Upper lobe of left lung (tissue), 6 donors: Measurements from ENCODE around the gene PHF8. TPM values are rescaled to one million over a fixed set of nuclear protein-coding genes. Genes with fewer than 3 reads are reported as not detected.

ENCODE experiments used
- ATAC-seq, 2 donors: fragments of 200-7000 bp; cut with Tn5 transposase; one replicate each; pipeline ENCODE4 v1.9.1; 2022; ENCODE audit warnings: mild to moderate bottlenecking in 2 of 2, moderate library complexity in 2 of 2; ENCODE audit not compliant: low FRiP score in 2 of 2
- DNase-seq, 2 donors: peaks; one replicate each; pipeline ENCODE4 v3.0.0-alpha.2; 2019 to 2020
- H3K27ac ChIP-seq, 4 donors: fragments of 200-600 bp; sonication (generic); one replicate each; pipeline ENCODE4 v1.5.1; 2016 to 2019
- H3K27me3 ChIP-seq, 4 donors: fragments of 200-600 bp; sonication (generic); one replicate each; pipeline ENCODE4 v1.5.1; 2017 to 2019
- H3K36me3 ChIP-seq, 4 donors: fragments of 200-600 bp; sonication (generic); one replicate each; pipeline ENCODE4 v1.5.1; 2016 to 2019
- H3K4me1 ChIP-seq, 4 donors: fragments of 200-600 bp; sonication (generic); one replicate each; pipeline ENCODE4 v1.5.1; 2018 to 2019
- H3K4me3 ChIP-seq, 4 donors: fragments of 200-600 bp; sonication (generic); one replicate each; pipeline ENCODE4 v1.5.1; 2017 to 2019; ENCODE audit warnings: mild to moderate bottlenecking in 2 of 4, moderate library complexity in 1 of 4
- H3K9me3 ChIP-seq, 4 donors: fragments of 200-600 bp; sonication (generic); one replicate each; pipeline ENCODE4 v1.5.1; 2018 to 2019
- EP300 ChIP-seq, 4 donors: sonication (generic); formaldehyde crosslinking; IDR thresholded peaks; one replicate each; pipeline ENCODE4 v1.5.1; 2017; ENCODE audit warnings: antibody characterized with exemption in 4 of 4, control low read depth in 2 of 4
- POLR2A ChIP-seq, 4 donors: fragments of 450-650 bp; IDR thresholded peaks; one replicate each; pipeline ENCODE4 v1.5.1; 2016 to 2017; ENCODE audit warnings: antibody characterized with exemption in 4 of 4, mild to moderate bottlenecking in 2 of 4
- POLR2AphosphoS5 ChIP-seq, 2 donors: sonication (generic); formaldehyde crosslinking; IDR thresholded peaks; one replicate each; pipeline ENCODE4 v1.5.1; 2017; ENCODE audit warnings: antibody characterized with exemption in 2 of 2
- WGBS, 2 donors: methylation state at CpG; one replicate each; pipeline ENCODE4 v1.1.5; 2017 to 2018; 5-methylcytosine and 5-hydroxymethylcytosine counted together
- total RNA-seq, 6 donors: library from RNA; depleted of rRNA in 4 of 6; stranded (reverse); fragments of >200 nt in 4 of 6; gene quantifications; one replicate each; pipeline versions ENCODE4 v1.1.0 to v1.2.1, GENCODE V29; 2016 to 2021
- TF ChIP-seq, protein P1 (sequence below), 6 experiments: fragments of 450-650 bp in 4 of 6; fragments of 200-600 bp in 2 of 6; sonication (generic) in 2 of 6; IDR thresholded peaks; one replicate each; pipeline ENCODE4 v1.5.1; 2016 to 2019; ENCODE audit warnings: antibody characterized with exemption in 6 of 6
- donor health status: DM: no; HTN: no; CAD: no; lungs with moderate emphysema.
- donor health status: DM: no; HTN: yes; CAD: no; lungs with severe emphysema.

Gene PHF8
- total RNA-seq, 6 donors from 2014 or later = 23.7 to 125 (median 27.1) TPM

DNA sequence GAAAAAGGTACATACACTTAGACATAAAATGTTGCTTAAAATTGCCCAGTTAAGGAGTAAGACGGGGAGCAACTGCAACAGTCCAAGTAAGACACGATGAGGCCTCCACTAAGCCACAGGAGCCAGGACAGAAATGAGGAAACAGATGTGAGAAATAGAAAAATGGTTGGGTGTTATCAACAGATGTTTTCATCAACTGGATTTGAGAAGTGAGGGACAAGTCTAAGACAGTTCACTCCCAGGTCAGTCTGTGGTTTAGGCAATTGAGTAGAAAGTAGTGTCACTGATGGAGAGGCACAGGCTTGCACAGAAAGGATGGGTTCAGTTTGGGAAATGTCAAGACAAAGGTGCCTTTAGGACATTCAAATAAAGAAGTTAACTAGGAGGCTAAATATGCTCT is 23.5 kb upstream of the PHF8 start:
- Histone ChIP-seq H3K9me3 (no peaks in the 10 kb centered on the region), H3K27ac (no peak overlapping the region), H3K36me3 (no peaks in the 10 kb centered on the region), H3K4me1 (no peaks in the 10 kb centered on the region), H3K27me3 (no peaks in the 10 kb centered on the region), H3K4me3 (no peak overlapping the region)
- ATAC-seq (no peak), DNase-seq (no peak)
- TF ChIP-seq, protein P1, sequence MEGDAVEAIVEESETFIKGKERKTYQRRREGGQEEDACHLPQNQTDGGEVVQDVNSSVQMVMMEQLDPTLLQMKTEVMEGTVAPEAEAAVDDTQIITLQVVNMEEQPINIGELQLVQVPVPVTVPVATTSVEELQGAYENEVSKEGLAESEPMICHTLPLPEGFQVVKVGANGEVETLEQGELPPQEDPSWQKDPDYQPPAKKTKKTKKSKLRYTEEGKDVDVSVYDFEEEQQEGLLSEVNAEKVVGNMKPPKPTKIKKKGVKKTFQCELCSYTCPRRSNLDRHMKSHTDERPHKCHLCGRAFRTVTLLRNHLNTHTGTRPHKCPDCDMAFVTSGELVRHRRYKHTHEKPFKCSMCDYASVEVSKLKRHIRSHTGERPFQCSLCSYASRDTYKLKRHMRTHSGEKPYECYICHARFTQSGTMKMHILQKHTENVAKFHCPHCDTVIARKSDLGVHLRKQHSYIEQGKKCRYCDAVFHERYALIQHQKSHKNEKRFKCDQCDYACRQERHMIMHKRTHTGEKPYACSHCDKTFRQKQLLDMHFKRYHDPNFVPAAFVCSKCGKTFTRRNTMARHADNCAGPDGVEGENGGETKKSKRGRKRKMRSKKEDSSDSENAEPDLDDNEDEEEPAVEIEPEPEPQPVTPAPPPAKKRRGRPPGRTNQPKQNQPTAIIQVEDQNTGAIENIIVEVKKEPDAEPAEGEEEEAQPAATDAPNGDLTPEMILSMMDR (IDR thresholded peaks at IDR 0.05) = no peak
- no peak for TF ChIP-seq EP300 (IDR thresholded peaks at IDR 0.05)
- no peak for TF ChIP-seq POLR2AphosphoS5 (IDR thresholded peaks at IDR 0.05)
- TF ChIP-seq POLR2A (IDR thresholded peaks at IDR 0.05) = no peak
- WGBS, 2 donors = 60 to 78% methylated on average over 2 of the region's 2 CpGs

DNA sequence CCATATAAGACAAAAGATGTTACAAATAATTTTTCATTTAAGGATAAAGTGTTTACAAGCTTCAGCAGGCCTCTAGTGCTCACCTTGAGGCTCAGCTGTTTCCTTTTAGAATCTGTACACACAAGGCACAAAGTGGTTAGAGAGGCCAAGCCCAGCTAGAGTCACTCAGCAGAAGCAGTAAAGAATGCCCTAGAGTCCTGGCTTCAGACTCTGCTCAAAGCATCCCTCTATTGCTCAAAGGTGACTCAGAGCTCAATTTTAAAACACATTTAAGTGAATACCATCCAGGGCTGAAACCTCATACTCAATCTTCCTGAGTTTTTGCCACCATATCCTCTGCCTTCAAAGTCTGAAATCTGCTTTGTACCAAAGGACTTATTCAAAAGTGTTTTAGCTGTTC is 22.6 kb upstream of the PHF8 start:
- no peaks in the 10 kb centered on the region for H3K36me3 ChIP-seq
- no peaks in the 10 kb centered on the region for H3K9me3 ChIP-seq
- ATAC-seq = no peak
- no peaks in the 10 kb centered on the region for H3K4me1 ChIP-seq
- no peak for DNase-seq
- no peaks in the 10 kb centered on the region for H3K27me3 ChIP-seq
- no peak for TF ChIP-seq EP300 (IDR thresholded peaks at IDR 0.05)
- TF ChIP-seq POLR2AphosphoS5 (IDR thresholded peaks at IDR 0.05) = no peak
- TF ChIP-seq POLR2A (IDR thresholded peaks at IDR 0.05) = no peak
- TF ChIP-seq, protein P1 (IDR thresholded peaks at IDR 0.05) = no peak
- H3K4me3 ChIP-seq = no peak overlapping the region
- H3K27ac ChIP-seq = no peak overlapping the region

DNA sequence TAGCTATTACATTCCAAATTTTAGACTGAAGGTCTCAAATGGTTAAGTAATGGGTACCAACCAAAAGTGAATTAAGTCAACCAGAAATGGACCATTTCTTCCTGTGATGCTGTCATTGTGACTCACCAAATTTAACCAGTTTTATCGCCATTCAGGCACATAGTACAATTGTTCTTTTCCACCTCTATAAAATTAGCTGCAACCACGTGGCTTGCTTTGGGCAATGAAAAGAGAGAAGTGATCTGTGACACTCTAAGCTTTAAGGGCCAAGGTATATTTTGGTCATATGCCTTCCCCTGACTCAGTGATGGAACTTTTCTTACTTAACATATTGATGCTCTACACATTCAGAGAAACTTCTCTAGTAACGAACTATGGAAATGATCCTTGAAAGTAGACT is 20.3 kb upstream of the PHF8 start:
- H3K27me3 ChIP-seq = no peaks in the 10 kb centered on the region
- H3K4me3 ChIP-seq = no peak overlapping the region
- no peak for ATAC-seq
- WGBS, 2 donors = 90 to 97% methylated on average over 3 of the region's 3 CpGs
- no peak for DNase-seq
- H3K36me3 ChIP-seq = no peaks in the 10 kb centered on the region
- no peaks in the 10 kb centered on the region for H3K9me3 ChIP-seq
- no peak for TF ChIP-seq POLR2AphosphoS5 (IDR thresholded peaks at IDR 0.05)
- TF ChIP-seq, protein P1 (IDR thresholded peaks at IDR 0.05) = no peak
- H3K4me1 ChIP-seq = no peaks in the 10 kb centered on the region
- no peak overlapping the region for H3K27ac ChIP-seq

DNA sequence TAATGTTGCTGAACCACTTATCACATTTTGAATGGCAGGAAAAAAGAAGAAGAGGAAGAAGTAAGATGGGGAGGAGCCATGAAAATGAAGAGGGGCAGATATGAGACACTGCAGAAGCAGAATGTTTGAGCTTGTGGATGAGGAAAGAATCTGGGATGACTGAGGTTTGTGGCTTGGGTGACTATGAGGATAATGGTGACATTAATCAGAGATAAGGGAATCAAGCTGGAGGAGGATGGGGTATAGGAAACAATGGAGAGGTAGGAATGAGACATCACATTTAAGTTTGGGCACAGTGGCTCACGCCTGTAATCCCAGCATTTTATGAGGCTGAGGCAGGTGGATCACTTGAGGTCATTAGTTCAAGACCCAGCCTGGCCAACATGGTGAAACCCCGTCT is 19.1 kb upstream of the PHF8 start:
- Histone ChIP-seq H3K4me1 (no peaks in the 10 kb centered on the region), H3K27ac (no peak overlapping the region), H3K36me3 (no peaks in the 10 kb centered on the region), H3K27me3 (no peaks in the 10 kb centered on the region), H3K4me3 (no peak overlapping the region), H3K9me3 (no peaks in the 10 kb centered on the region)
- 80 to 100% methylated on average over 1 to 2 of the region's 2 CpGs for WGBS, 2 donors
- TF ChIP-seq POLR2AphosphoS5 (IDR thresholded peaks at IDR 0.05) (no peak), EP300 (IDR thresholded peaks at IDR 0.05) (no peak), POLR2A (IDR thresholded peaks at IDR 0.05) (no peak)
- TF ChIP-seq, protein P1 (IDR thresholded peaks at IDR 0.05) = no peak
- ATAC-seq (no peak), DNase-seq (no peak)

DNA sequence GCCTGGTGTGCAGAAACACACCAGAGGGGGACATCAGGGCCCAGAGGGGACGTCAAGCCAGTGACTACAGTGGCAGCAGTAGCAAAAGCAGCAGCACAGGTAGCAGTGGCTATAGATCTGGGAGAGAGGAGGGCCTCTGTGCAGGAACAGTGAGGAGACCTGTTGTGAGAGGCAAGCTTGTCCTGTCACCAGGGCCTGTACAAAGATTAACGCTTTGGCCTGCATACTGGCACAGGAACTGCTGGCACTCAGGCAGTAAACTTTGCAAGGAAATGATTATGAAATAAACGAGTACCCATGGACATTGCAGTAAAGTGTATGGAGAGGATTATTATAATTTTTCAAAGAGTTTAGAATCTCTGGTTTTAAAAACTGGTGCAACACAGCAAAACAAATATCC is 5.5 kb upstream of the PHF8 start:
- no peaks in the 10 kb centered on the region for H3K9me3 ChIP-seq
- H3K4me3 ChIP-seq = no peak overlapping the region
- H3K27ac ChIP-seq = no peak overlapping the region
- H3K36me3 ChIP-seq = no peaks in the 10 kb centered on the region
- peaks cover 0 to 3% (median 0%) of the 10 kb centered on the region in 4 donors for H3K4me1 ChIP-seq
- 13 to 21% methylated on average over 2 to 3 of the region's 3 CpGs for WGBS, 2 donors
- no peak for ATAC-seq
- DNase-seq = no peak
- no peaks in the 10 kb centered on the region for H3K27me3 ChIP-seq
- TF ChIP-seq EP300 (IDR thresholded peaks at IDR 0.05) = no peak
- TF ChIP-seq POLR2AphosphoS5 (IDR thresholded peaks at IDR 0.05) = no peak
- TF ChIP-seq, protein P1 (IDR thresholded peaks at IDR 0.05) = no peak
- no peak for TF ChIP-seq POLR2A (IDR thresholded peaks at IDR 0.05)
